GM12878 (cell line): ENCODE results near the gene ZFP1.

Experiments
- BHLHE40 ChIP-seq, 2 experiments: fragments of 450-650 bp in 1 of 2; IDR thresholded peaks; 2 replicates each; pipeline ENCODE4 v1.6.1; 2011 to 2017; ENCODE audit warnings: low read depth in 2 of 2, borderline replicate concordance in 1 of 2, improper control_type of control experiment in 1 of 2, low read length in 1 of 2, mild to moderate bottlenecking in 1 of 2
- CBX3 ChIP-seq: fragments of 200-600 bp; sonication (generic); IDR thresholded peaks from 2 replicates; pipeline ENCODE4 v1.6.1; 2016; ENCODE audit warnings: low read depth, borderline replicate concordance
- CREB1 ChIP-seq: IDR thresholded peaks from 2 replicates; pipeline ENCODE4 v1.6.1; 2012; ENCODE audit warnings: low read depth, mild to moderate bottlenecking, inconsistent platforms
- EP300 ChIP-seq, 2 experiments: fragments of 150-350 bp in 1 of 2; IDR thresholded peaks; 2 replicates each; pipeline ENCODE4 v1.6.1; 2011 to 2012; ENCODE audit warnings: low read depth in 2 of 2, low read length in 2 of 2, borderline replicate concordance in 1 of 2, improper control_type of control experiment in 1 of 2, inconsistent platforms in 1 of 2; ENCODE audit not compliant: control insufficient read depth in 1 of 2
- FOS ChIP-seq: IDR thresholded peaks from 3 replicates; pipeline ENCODE4 v1.6.1; 2011; ENCODE audit warnings: borderline replicate concordance; ENCODE audit not compliant: insufficient read length; ENCODE audit errors: extremely low read depth
- POLR2AphosphoS5 ChIP-seq: IDR thresholded peaks from 2 replicates; pipeline ENCODE4 v1.6.1; 2011; ENCODE audit warnings: mild to moderate bottlenecking, low read length, inconsistent platforms
- RAD21 ChIP-seq: IDR thresholded peaks from 2 replicates; pipeline ENCODE4 v1.6.1; 2011; ENCODE audit warnings: mild to moderate bottlenecking, low read depth, low read length, moderate library complexity; ENCODE audit not compliant: insufficient read depth
- RFX5 ChIP-seq: IDR thresholded peaks from 2 replicates; pipeline ENCODE4 v1.6.1; 2011; ENCODE audit warnings: low read depth, low read length, improper control_type of control experiment
- SIN3A ChIP-seq: IDR thresholded peaks from 2 replicates; pipeline ENCODE4 v1.6.1; 2012; ENCODE audit warnings: low read depth, low read length, improper control_type of control experiment
- SREBF1 ChIP-seq: IDR thresholded peaks from 2 replicates; pipeline ENCODE4 v1.6.1; 2012; ENCODE audit warnings: mild to moderate bottlenecking, low read length
- TF ChIP-seq, protein P1 (sequence below): IDR thresholded peaks from 2 replicates; pipeline ENCODE4 v1.6.1; 2012; ENCODE audit warnings: low read depth, low read length, improper control_type of control experiment
- TF ChIP-seq, protein P2 (sequence below), 3 experiments: IDR thresholded peaks in 2 of 3; conservative IDR thresholded peaks in 1 of 3; 2 replicates each; pipeline ENCODE4 v1.5.1; 2011; ENCODE audit warnings: low read depth in 3 of 3, low read length in 3 of 3, mild to moderate bottlenecking in 3 of 3, control low read depth in 2 of 3, moderate library complexity in 2 of 3, inconsistent platforms in 1 of 3, mixed read lengths in 1 of 3; ENCODE audit not compliant: control insufficient read depth in 2 of 3, insufficient read depth in 1 of 3; ENCODE audit errors: extremely low read depth in 1 of 3
- TF ChIP-seq, protein P3 (sequence below): IDR thresholded peaks from 2 replicates; pipeline ENCODE4 v1.6.1; 2011; ENCODE audit warnings: low read depth, mild to moderate bottlenecking, low read length, moderate library complexity, borderline replicate concordance; ENCODE audit errors: extremely low read depth
- TF ChIP-seq, protein P4 (sequence below): fragments of 150-350 bp; IDR thresholded peaks from 2 replicates; pipeline ENCODE4 v1.6.1; 2016; ENCODE audit warnings: low read depth, low read length

DNA sequence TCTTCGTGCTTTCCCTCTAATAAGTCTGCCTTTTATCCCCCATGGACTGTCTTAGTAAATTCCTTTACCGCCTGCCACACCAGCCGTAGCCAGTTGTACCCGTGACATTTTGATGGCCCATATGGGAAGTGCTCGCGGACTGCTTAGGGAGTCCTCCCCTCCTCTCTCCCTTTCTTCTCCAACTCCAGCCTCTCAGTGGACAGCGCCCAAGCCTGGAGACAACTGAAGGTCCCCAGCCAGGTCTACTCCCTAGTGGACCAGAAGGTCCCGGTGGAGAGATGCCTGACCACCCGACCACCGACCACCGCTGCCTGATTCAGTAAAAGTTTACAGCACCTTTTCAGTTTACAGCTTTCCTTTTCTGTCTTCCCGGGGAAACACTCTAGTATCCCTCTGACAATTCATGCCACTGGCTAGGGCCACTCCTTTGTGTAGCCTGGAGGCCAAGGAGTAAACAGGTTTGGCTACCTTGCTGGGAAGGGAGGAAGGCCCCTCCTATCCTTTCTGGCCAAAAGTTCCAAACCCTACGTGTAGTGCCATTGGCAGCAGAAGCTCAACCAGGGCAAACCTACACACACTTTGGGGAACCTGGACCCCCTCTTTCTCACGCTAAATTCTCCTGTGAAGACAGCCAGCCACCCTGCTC is 40.6 kb downstream of the ZFP1 start:
- TF ChIP-seq, protein P1, sequence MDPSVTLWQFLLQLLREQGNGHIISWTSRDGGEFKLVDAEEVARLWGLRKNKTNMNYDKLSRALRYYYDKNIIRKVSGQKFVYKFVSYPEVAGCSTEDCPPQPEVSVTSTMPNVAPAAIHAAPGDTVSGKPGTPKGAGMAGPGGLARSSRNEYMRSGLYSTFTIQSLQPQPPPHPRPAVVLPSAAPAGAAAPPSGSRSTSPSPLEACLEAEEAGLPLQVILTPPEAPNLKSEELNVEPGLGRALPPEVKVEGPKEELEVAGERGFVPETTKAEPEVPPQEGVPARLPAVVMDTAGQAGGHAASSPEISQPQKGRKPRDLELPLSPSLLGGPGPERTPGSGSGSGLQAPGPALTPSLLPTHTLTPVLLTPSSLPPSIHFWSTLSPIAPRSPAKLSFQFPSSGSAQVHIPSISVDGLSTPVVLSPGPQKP, result no peak
- TF ChIP-seq BHLHE40 (IDR thresholded peaks at IDR 0.05; ENCODE audit: borderline replicate concordance in 1 of 2, low read depth in 2 of 2, low read length in 1 of 2) (no peak), SIN3A (no peak), CBX3 (no peak), CREB1 (no peak), RAD21 (no peak), FOS (no peak), EP300 (IDR thresholded peaks at IDR 0.05; ENCODE audit: borderline replicate concordance in 1 of 2, control insufficient read depth in 1 of 2, low read depth in 2 of 2, low read length in 2 of 2) (no peak), RFX5 (no peak), POLR2AphosphoS5 (no peak), SREBF1 (no peak)
- TF ChIP-seq, protein P2, sequence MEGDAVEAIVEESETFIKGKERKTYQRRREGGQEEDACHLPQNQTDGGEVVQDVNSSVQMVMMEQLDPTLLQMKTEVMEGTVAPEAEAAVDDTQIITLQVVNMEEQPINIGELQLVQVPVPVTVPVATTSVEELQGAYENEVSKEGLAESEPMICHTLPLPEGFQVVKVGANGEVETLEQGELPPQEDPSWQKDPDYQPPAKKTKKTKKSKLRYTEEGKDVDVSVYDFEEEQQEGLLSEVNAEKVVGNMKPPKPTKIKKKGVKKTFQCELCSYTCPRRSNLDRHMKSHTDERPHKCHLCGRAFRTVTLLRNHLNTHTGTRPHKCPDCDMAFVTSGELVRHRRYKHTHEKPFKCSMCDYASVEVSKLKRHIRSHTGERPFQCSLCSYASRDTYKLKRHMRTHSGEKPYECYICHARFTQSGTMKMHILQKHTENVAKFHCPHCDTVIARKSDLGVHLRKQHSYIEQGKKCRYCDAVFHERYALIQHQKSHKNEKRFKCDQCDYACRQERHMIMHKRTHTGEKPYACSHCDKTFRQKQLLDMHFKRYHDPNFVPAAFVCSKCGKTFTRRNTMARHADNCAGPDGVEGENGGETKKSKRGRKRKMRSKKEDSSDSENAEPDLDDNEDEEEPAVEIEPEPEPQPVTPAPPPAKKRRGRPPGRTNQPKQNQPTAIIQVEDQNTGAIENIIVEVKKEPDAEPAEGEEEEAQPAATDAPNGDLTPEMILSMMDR (IDR thresholded peaks at IDR 0.05 in 2 of 3, conservative IDR thresholded peaks at IDR 0.05 in 1 of 3; ENCODE audit: control insufficient read depth in 2 of 3, extremely low read depth in 1 of 3, insufficient read depth in 1 of 3, low read depth in 3 of 3, low read length in 3 of 3), result no peak
- TF ChIP-seq, protein P3, sequence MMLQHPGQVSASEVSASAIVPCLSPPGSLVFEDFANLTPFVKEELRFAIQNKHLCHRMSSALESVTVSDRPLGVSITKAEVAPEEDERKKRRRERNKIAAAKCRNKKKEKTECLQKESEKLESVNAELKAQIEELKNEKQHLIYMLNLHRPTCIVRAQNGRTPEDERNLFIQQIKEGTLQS, result no peak
- TF ChIP-seq, protein P4, sequence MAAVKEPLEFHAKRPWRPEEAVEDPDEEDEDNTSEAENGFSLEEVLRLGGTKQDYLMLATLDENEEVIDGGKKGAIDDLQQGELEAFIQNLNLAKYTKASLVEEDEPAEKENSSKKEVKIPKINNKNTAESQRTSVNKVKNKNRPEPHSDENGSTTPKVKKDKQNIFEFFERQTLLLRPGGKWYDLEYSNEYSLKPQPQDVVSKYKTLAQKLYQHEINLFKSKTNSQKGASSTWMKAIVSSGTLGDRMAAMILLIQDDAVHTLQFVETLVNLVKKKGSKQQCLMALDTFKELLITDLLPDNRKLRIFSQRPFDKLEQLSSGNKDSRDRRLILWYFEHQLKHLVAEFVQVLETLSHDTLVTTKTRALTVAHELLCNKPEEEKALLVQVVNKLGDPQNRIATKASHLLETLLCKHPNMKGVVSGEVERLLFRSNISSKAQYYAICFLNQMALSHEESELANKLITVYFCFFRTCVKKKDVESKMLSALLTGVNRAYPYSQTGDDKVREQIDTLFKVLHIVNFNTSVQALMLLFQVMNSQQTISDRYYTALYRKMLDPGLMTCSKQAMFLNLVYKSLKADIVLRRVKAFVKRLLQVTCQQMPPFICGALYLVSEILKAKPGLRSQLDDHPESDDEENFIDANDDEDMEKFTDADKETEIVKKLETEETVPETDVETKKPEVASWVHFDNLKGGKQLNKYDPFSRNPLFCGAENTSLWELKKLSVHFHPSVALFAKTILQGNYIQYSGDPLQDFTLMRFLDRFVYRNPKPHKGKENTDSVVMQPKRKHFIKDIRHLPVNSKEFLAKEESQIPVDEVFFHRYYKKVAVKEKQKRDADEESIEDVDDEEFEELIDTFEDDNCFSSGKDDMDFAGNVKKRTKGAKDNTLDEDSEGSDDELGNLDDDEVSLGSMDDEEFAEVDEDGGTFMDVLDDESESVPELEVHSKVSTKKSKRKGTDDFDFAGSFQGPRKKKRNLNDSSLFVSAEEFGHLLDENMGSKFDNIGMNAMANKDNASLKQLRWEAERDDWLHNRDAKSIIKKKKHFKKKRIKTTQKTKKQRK, result no peak
